Mesothelial cell of epicardium (in vitro differentiated cells): ENCODE results near the gene PLAGL1. TPM values are rescaled to one million over a fixed set of nuclear protein-coding genes. Genes with fewer than 3 reads are reported as not detected.
A peak's percentile ranks its signal among the peaks of the same experiment; 100 is the strongest.

Experiments used
- DNase-seq, 2 experiments: peaks; one replicate each; pipeline ENCODE4 v3.0.0; 2021; ENCODE audit warnings: low spot score in 2 of 2; ENCODE audit not compliant: unreplicated experiment in 2 of 2
- H3K27ac Mint-ChIP-seq: 2 replicates; pipeline ENCODE4 v1.8.0; 2021; ENCODE audit warnings: mixed read lengths
- H3K27me3 Mint-ChIP-seq: 2 replicates; pipeline ENCODE4 v1.8.0; 2021; ENCODE audit warnings: low read depth, mixed read lengths
- H3K36me3 Mint-ChIP-seq: 2 replicates; pipeline ENCODE4 v1.8.0; 2021; ENCODE audit warnings: mixed read lengths
- H3K4me1 Mint-ChIP-seq: 2 replicates; pipeline ENCODE4 v1.8.0; 2021; ENCODE audit warnings: mixed read lengths
- H3K4me3 Mint-ChIP-seq: 2 replicates; pipeline ENCODE4 v1.8.0; 2021; ENCODE audit warnings: mild to moderate bottlenecking, moderate library complexity, mixed read lengths
- H3K9me3 Mint-ChIP-seq: 2 replicates; pipeline ENCODE4 v1.8.0; 2021; ENCODE audit warnings: mixed read lengths
- total RNA-seq: library from RNA; stranded (reverse); gene quantifications from 3 replicates; pipeline ENCODE4 v1.2.1, GENCODE V29; 2021
- TF ChIP-seq, protein P1 (sequence below): fragments of 200-600 bp; sonication (generic); IDR thresholded peaks from one replicate; pipeline ENCODE4 v1.5.0; 2021; ENCODE audit warnings: antibody characterized with exemption; ENCODE audit not compliant: unreplicated experiment

Gene PLAGL1
- total RNA-seq, 1 donor from 2014 or later = 161 TPM

DNA sequence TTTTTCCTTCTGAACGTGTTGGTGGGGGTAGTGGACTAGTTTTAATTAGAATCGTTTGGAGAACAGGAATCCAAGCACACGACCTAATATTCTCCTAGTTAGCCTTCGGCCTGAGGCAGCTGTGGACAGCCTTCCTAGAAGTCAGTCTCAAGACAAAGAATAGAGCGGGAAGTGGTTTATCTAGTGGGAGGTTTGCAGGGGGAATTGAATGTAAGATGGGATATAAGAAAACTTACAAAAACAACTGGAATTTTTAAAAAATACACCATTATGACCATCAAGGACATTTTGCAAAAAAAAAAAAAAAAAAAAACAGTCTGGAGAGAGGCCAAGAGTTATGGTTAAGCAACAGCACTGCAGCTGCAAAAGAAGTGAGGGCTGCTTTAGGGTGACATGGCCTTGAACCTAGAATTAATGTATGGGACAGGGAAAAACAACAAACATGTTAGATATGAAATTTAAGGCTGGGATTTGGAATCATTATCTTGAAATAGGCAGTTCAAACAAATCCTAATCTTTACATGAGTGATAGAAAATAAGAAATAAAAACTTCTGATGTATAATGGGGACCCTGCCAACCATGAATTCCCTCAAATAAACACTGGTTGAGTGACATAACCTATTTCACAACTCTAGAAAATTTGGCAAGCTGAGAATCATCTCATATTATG lies 40.2 kb downstream of the PLAGL1 start:
- Mint-ChIP-seq H3K27me3 (no peaks in the 10 kb centered on the region), H3K27ac (peak overlapping the region; percentile 88), H3K9me3 (no peaks in the 10 kb centered on the region), H3K4me1 (peaks cover 85% of the 10 kb centered on the region), H3K4me3 (no peak overlapping the region), H3K36me3 (peaks cover 7% of the 10 kb centered on the region)
- TF ChIP-seq, protein P1, sequence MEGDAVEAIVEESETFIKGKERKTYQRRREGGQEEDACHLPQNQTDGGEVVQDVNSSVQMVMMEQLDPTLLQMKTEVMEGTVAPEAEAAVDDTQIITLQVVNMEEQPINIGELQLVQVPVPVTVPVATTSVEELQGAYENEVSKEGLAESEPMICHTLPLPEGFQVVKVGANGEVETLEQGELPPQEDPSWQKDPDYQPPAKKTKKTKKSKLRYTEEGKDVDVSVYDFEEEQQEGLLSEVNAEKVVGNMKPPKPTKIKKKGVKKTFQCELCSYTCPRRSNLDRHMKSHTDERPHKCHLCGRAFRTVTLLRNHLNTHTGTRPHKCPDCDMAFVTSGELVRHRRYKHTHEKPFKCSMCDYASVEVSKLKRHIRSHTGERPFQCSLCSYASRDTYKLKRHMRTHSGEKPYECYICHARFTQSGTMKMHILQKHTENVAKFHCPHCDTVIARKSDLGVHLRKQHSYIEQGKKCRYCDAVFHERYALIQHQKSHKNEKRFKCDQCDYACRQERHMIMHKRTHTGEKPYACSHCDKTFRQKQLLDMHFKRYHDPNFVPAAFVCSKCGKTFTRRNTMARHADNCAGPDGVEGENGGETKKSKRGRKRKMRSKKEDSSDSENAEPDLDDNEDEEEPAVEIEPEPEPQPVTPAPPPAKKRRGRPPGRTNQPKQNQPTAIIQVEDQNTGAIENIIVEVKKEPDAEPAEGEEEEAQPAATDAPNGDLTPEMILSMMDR = no peak
- no peak for DNase-seq

DNA sequence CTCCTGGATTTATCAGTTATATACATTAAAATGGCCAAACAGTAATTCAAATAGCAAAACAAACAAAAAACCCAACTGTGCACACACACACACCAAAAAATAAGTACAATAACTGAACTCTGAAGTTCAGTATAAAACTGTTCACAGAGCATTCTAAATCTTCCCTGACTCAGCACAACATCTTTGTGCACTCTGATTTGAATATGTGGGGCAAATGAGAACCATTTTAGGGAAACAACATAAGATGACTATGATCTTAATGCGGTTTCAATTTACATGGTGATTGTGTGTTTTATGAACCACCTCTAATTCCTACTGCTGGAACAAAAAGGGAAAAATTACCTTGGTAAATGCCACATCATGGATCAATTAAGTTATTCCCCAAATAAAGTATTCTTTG lies 41.7 kb downstream of the PLAGL1 start:
- Mint-ChIP-seq H3K27me3 (no peaks in the 10 kb centered on the region), H3K36me3 (peaks cover 7% of the 10 kb centered on the region), H3K4me3 (no peak overlapping the region), H3K27ac (peak overlapping the region; percentile 70), H3K9me3 (no peaks in the 10 kb centered on the region), H3K4me1 (peaks cover 86% of the 10 kb centered on the region)
- no peak for DNase-seq
- TF ChIP-seq, protein P1 = no peak

DNA sequence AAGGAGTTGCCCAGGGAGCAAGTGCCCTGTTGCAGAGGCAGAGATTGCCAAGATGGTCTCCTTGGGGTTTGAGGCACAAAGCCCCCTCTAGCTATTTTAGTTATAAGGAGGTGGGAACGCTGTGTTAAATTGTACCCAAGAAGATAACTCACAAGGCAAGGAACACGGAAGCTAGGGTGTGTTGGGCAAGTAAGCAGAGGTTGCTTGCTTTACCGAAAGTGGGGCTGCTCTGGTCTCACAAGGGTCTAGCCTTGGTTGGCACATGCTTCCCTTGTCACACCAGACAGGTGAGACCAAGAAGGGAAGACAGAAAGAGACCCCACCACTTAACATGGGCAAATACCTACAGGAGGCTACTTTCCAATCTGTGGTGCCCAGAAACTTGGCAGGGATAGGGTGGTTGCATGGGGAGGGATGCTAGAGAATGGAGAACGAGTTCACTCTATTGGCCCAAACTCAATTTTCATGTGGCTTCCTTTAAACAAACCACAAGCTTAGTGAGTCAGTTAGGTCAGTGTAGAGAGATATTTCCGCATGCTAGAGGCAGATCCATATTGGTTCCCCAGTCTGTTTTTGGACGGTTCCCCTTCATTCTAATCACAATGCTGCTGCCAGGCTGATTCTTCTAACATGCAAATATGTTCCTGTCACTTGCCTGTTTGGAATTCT lies 42.4 kb downstream of the PLAGL1 start:
- TF ChIP-seq, protein P1 = no peak
- DNase-seq = no peak
- no peaks in the 10 kb centered on the region for H3K27me3 Mint-ChIP-seq
- H3K4me3 Mint-ChIP-seq = no peak overlapping the region
- H3K4me1 Mint-ChIP-seq = peaks cover 85% of the 10 kb centered on the region
- peak overlapping the region; percentile 79 for H3K27ac Mint-ChIP-seq
- H3K9me3 Mint-ChIP-seq = no peaks in the 10 kb centered on the region
- H3K36me3 Mint-ChIP-seq = peaks cover 7% of the 10 kb centered on the region

DNA sequence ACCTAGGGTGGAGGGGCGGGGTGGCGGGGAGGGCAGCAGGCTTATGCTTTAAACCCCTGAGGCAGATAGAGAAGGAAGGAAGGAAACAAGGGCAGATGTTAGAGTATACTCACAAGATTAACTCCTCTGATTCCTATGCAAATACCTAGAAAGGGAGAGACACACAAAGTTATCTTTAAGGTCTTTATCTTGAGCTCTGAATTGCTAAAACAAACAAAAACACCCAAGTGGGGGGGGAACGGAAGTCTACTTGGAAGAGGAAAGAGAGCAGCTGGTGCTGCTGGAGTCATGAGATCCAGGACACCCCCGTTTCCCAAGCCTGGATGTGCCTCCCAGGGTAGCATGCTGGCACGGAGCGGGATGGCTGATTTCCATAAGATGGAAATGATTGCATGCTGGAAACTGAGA lies 43.4 kb downstream of the PLAGL1 start:
- peaks cover 7% of the 10 kb centered on the region for H3K36me3 Mint-ChIP-seq
- DNase-seq = no peak
- no peaks in the 10 kb centered on the region for H3K9me3 Mint-ChIP-seq
- no peak overlapping the region for H3K4me3 Mint-ChIP-seq
- H3K27ac Mint-ChIP-seq = peak overlapping the region; percentile 79
- TF ChIP-seq, protein P1 = no peak
- H3K27me3 Mint-ChIP-seq = no peaks in the 10 kb centered on the region
- peaks cover 86% of the 10 kb centered on the region for H3K4me1 Mint-ChIP-seq

DNA sequence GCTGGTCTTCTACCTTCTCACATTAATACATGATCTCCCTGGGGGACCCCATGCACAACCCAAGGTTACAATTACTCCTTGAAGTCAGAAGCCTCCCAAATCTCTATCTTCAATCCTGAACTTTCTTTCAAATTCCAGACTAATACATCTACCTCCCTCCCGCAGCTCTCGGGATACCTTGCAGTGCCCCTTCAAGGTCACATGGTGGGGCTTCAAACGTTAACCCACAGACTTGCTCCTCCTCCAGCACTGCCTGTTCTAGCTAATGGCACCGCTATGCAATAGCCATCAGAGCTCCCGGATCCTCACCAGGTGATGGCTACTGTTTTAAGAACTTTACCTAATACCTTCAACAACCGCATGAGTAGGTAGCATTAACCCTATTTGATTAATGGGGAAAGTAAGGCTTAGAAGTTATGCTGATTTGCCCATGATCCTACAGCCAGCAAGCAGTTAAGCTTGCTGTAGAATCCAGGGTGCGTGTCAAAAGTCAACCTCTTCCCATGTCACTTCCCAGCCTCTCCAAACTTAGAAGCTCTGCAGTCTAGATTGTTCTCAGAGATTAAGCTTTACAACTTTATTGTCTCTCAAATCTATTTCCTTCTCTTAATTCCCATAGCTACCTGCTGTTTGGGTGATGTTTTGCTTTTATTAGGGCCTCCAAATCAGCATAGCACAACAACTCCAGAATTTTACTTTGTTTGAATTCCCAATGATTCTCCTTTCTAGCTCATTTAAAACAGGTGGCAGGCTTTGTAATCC lies 44.7 kb downstream of the PLAGL1 start:
- H3K4me3 Mint-ChIP-seq = no peak overlapping the region
- peaks cover 86% of the 10 kb centered on the region for H3K4me1 Mint-ChIP-seq
- DNase-seq = no peak
- H3K9me3 Mint-ChIP-seq = no peaks in the 10 kb centered on the region
- H3K27ac Mint-ChIP-seq = peak overlapping the region; percentile 91
- peaks cover 7% of the 10 kb centered on the region for H3K36me3 Mint-ChIP-seq
- no peaks in the 10 kb centered on the region for H3K27me3 Mint-ChIP-seq
- TF ChIP-seq, protein P1 = no peak
